ENCODE results near the gene BLNK. TPM values are rescaled to one million over a fixed set of nuclear protein-coding genes. Genes with fewer than 3 reads are reported as not detected.

BLNK gene
- total and polyA plus RNA-seq, 2 donors (not counting 1 experiment from before 2014, with no cell fraction given), result 153 to 205 TPM

GRCh38 chr10:96270571-96270970 lies 798 bp downstream of the BLNK start:
- no peak overlapping the region for H2AFZ ChIP-seq (ENCODE audit: insufficient read depth, low read depth, low read length, poor library complexity, severe bottlenecking)
- H3K4me1 Mint-ChIP-seq, result peaks cover 80% of the 10 kb centered on the region
- ATAC-seq (ENCODE audit: low read depth), result no peak
- H3K4me2 ChIP-seq (replicated peaks; ENCODE audit: low read depth, low read length, poor library complexity, severe bottlenecking), result peak overlapping the region; percentile 83
- H3K4me1 ChIP-seq (ENCODE audit: control insufficient read depth in 2 of 2, insufficient read depth in 2 of 2, low read length in 2 of 2), result peaks cover 61 to 63% of the 10 kb centered on the region in 2 donors
- ChIA-PET CTCF (interaction anchor here (0.6 to 8.7 kb wide), 10 partner anchors 9 to 577 kb away, joined by 3 to 153 read pairs (median 7); partner anchors contain the start of gene TCTN3), POLR2A (interaction anchor here (0.7 to 5.8 kb wide), 15 partner anchors 8 to 1771 kb away, joined by 3 to 48 read pairs (median 4); no protein-coding TSS in a partner anchor)
- intact Hi-C loops (cut with micrococcal nuclease), result loop anchor here (1.0 to 5.0 kb wide), 3 partner anchors 9 to 513 kb away; partner anchors contain the start of gene ENTPD1
- H3K4me3 Mint-ChIP-seq, result peak overlapping the region; percentile 97
- WGBS (ENCODE audit: insufficient coverage), result no CpG with 5 or more reads among the region's 2 CpGs
- no peaks in the 10 kb centered on the region for H3K27me3 ChIP-seq (replicated peaks in 1 of 4; ENCODE audit: control extremely low read depth in 1 of 4, control insufficient read depth in 3 of 4, insufficient read depth in 4 of 4, low read length in 3 of 4)
- H3K9ac ChIP-seq (ENCODE audit: low read length), result peak overlapping the region; percentile 91
- H3K79me2 ChIP-seq (ENCODE audit: control insufficient read depth, insufficient read depth, low read length), result peaks cover 72% of the 10 kb centered on the region
- TF ChIP-seq EZH2 (IDR thresholded peaks at IDR 0.05; ENCODE audit: borderline replicate concordance, insufficient read depth, low read depth, low read length, poor library complexity, severe bottlenecking) (no peak), CTCF (IDR thresholded peaks at IDR 0.05) (no peak)
- no peaks in the 10 kb centered on the region for H3K27me3 Mint-ChIP-seq
- peaks cover 0 to 4% (median 0%) of the 10 kb centered on the region in 3 donors for H3K9me3 ChIP-seq (ENCODE audit: control extremely low read depth in 1 of 3, control insufficient read depth in 2 of 3, insufficient read depth in 1 of 3, low read length in 2 of 3)
- H3K27ac Mint-ChIP-seq, result peak overlapping the region; percentile 99
- H3K27ac ChIP-seq (ENCODE audit: low read length in 2 of 2), result peak overlapping the region; percentile 79 to 88
- H3K9me3 Mint-ChIP-seq (ENCODE audit: insufficient read depth), result no peaks in the 10 kb centered on the region
- H3K36me3 ChIP-seq (replicated peaks in 1 of 2; ENCODE audit: control extremely low read depth in 1 of 2, control insufficient read depth in 1 of 2, extremely low read depth in 1 of 2, insufficient read depth in 2 of 2, low read length in 1 of 2), result peaks cover 0 to 27% of the 10 kb centered on the region in 2 experiments
- peak overlapping the region; percentile 73 to 97 (median 96) for H3K4me3 ChIP-seq (ENCODE audit: control extremely low read depth in 1 of 5, extremely low read depth in 1 of 5, insufficient read depth in 1 of 5, low read depth in 2 of 5, low read length in 4 of 5)
- no peak for DNase-seq
- H4K20me1 ChIP-seq (ENCODE audit: control insufficient read depth, insufficient read depth, low read length, poor library complexity, severe bottlenecking), result peaks cover 29% of the 10 kb centered on the region

All from B cell (primary cell).